GM18867 (cell line): ENCODE results near the gene GCHFR.

Experiments
- ATAC-seq: cut with Tn5 transposase; IDR thresholded peaks from one replicate; pipeline ENCODE4 v1.9.1; 2021; ENCODE audit warnings: mild to moderate bottlenecking, moderate library complexity; ENCODE audit not compliant: unreplicated experiment

The GCHFR gene

GRCh38 chr15:40754883-40755811 lies 8.7 kb upstream of the GCHFR start, which contains the start of gene RMDN3:
Gene RMDN3 (minus strand): TSS chr15:40755254. CDS start chr15:40754783, 471 bp downstream.
- peak; percentile 77 for ATAC-seq

GRCh38 chr15:40755812-40756208 lies 8.1 kb upstream of the GCHFR start:
- no peak for ATAC-seq

GRCh38 chr15:40756938-40757337 lies 6.9 kb upstream of the GCHFR start:
- ATAC-seq = no peak

GRCh38 chr15:40759961-40760360 lies 3.9 kb upstream of the GCHFR start:
- ATAC-seq = no peak

- peak; percentile 2 for ATAC-seq
These were observed 708 bp upstream of the GCHFR start for GRCh38 chr15:40762919-40763800.

- no peak for ATAC-seq
These were observed 798 bp downstream of the GCHFR start for GRCh38 chr15:40764629-40765103.

- no peak for ATAC-seq
These were observed 2.4 kb downstream of the GCHFR start for GRCh38 chr15:40766194-40766815.

GRCh38 chr15:40766906-40767837 lies 3.3 kb downstream of the GCHFR start:
- ATAC-seq = no peak

GRCh38 chr15:40767838-40768500 lies 4.1 kb downstream of the GCHFR start:
- no peak for ATAC-seq

GRCh38 chr15:40768521-40769273 lies 4.8 kb downstream of the GCHFR start:
- no peak for ATAC-seq

GRCh38 chr15:40769274-40770146 lies 5.6 kb downstream of the GCHFR start, which contains the start of gene C15orf62:
Gene C15orf62 (plus strand): TSS chr15:40769980. CDS start chr15:40770496, 516 bp downstream.
- ATAC-seq = peak; percentile 27

- ATAC-seq = no peak
These were observed 6.4 kb downstream of the GCHFR start for GRCh38 chr15:40770147-40770721.

- ATAC-seq = no peak
These were observed 7.4 kb downstream of the GCHFR start for GRCh38 chr15:40771242-40771641.

GRCh38 chr15:40772014-40772413 lies 8.1 kb downstream of the GCHFR start:
- ATAC-seq = no peak

GRCh38 chr15:40773496-40773895 lies 9.6 kb downstream of the GCHFR start:
- ATAC-seq = no peak

GRCh38 chr15:40773902-40774301 lies 10.0 kb downstream of the GCHFR start:
- no peak for ATAC-seq

GRCh38 chr15:40775007-40775406 lies 11.1 kb downstream of the GCHFR start:
- ATAC-seq = no peak
